ACC112 (cell line): ENCODE data around the gene SERPINB12.

Experiments
- H2AFZ ChIP-seq: fragments of 200-600 bp; sonication (generic); one replicate; pipeline ENCODE4 v1.6.0; 2017; ENCODE audit warnings: antibody characterized with exemption, low read length; ENCODE audit not compliant: unreplicated experiment
- H3K27ac ChIP-seq: fragments of 200-600 bp; sonication (generic); 2 replicates; pipeline ENCODE4 v1.5.1; 2014; ENCODE audit warnings: low read depth, mild to moderate bottlenecking, antibody characterized with exemption, low read length, moderate library complexity
- H3K27me3 ChIP-seq: fragments of 200-600 bp; sonication (generic); 2 replicates; pipeline ENCODE4 v1.6.1; 2014; ENCODE audit warnings: mild to moderate bottlenecking, antibody characterized with exemption, low read length, moderate library complexity, mixed read lengths; ENCODE audit not compliant: insufficient read depth
- H3K36me3 ChIP-seq: fragments of 200-600 bp; sonication (generic); 2 replicates; pipeline ENCODE4 v1.6.1; 2016; ENCODE audit warnings: mild to moderate bottlenecking, antibody characterized with exemption, low read length, moderate library complexity, mixed read lengths; ENCODE audit not compliant: insufficient read depth
- H3K4me1 ChIP-seq: fragments of 200-600 bp; sonication (generic); one replicate; pipeline ENCODE4 v1.6.1; 2016; ENCODE audit warnings: low read length, mixed read lengths; ENCODE audit not compliant: insufficient read depth, unreplicated experiment, control insufficient read depth
- H3K4me3 ChIP-seq: fragments of 200-600 bp; sonication (generic); 2 replicates; pipeline ENCODE4 v1.5.1; 2014; ENCODE audit warnings: mild to moderate bottlenecking, low read depth, low read length
- H3K79me2 ChIP-seq: fragments of 200-600 bp; sonication (generic); one replicate; pipeline ENCODE4 v1.6.0; 2016; ENCODE audit warnings: low read length; ENCODE audit not compliant: control insufficient read depth, unreplicated experiment, insufficient read depth

SERPINB12 gene

GRCh38 chr18:63550068-63550467, 7.9 kb downstream of the SERPINB12 start:
- no peaks in the 10 kb centered on the region for H3K79me2 ChIP-seq
- H3K4me1 ChIP-seq = peaks cover 10% of the 10 kb centered on the region
- H3K4me3 ChIP-seq = no peak overlapping the region
- H2AFZ ChIP-seq = no peak overlapping the region
- no peaks in the 10 kb centered on the region for H3K36me3 ChIP-seq
- H3K27ac ChIP-seq = no peak overlapping the region
- H3K27me3 ChIP-seq = no peaks in the 10 kb centered on the region

DNA sequence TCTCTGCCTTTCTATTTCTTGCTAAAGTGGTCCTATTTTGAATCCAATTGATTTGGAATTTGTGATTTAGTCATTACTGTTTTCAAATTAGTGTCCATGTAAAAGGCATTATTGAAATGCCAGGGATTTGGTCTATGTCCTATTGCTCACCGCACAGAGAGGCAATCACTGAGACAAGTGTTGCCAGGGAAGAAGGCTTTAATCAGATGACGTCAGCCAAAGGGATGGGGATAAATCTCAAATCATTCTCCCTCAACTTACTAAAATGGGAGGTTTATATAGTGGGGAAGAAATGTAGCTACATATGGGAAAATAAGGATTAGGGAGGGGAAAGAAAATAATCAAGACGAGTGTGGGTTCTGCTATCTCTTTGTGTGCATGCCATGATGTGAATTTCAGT, 9.6 kb downstream of the SERPINB12 start:
- Histone ChIP-seq H2AFZ (no peak overlapping the region), H3K27me3 (no peaks in the 10 kb centered on the region), H3K27ac (no peak overlapping the region), H3K79me2 (no peaks in the 10 kb centered on the region), H3K4me1 (peaks cover 10% of the 10 kb centered on the region), H3K4me3 (no peak overlapping the region), H3K36me3 (no peaks in the 10 kb centered on the region)

DNA sequence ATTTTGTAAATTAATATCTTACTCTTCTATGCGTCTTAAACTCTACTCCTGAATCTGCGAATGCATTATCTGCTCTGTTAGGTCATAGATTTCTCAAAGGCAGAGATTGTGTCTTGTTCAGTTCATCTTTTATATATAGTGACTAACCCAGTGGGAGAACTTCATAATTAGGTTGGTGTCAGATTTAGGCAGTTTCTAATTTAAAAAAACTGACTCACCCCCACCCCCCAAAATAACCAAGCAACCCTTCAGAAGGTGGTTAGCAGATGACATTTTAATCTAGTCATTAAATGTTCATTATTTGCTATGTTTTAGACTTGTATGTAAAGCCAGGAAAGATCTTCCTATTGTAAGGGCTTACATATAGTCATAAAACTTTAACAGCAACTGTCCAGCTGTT, 10.4 kb downstream of the SERPINB12 start:
- no peak overlapping the region for H2AFZ ChIP-seq

GRCh38 chr18:63553081-63553480, 10.9 kb downstream of the SERPINB12 start:
- no peak overlapping the region for H2AFZ ChIP-seq
- no peaks in the 10 kb centered on the region for H3K36me3 ChIP-seq
- no peaks in the 10 kb centered on the region for H3K27me3 ChIP-seq
- no peaks in the 10 kb centered on the region for H3K79me2 ChIP-seq
- H3K4me3 ChIP-seq = no peak overlapping the region
- peak overlapping the region; percentile 38 for H3K27ac ChIP-seq
- peaks cover 10% of the 10 kb centered on the region for H3K4me1 ChIP-seq

More for the DNA sequence above, 10.4 kb downstream of the SERPINB12 start:
- Histone ChIP-seq H3K4me3 (no peak overlapping the region), H3K4me1 (peaks cover 10% of the 10 kb centered on the region), H3K27me3 (no peaks in the 10 kb centered on the region), H3K27ac (peak overlapping the region; percentile 38), H3K36me3 (no peaks in the 10 kb centered on the region), H3K79me2 (no peaks in the 10 kb centered on the region)

GRCh38 chr18:63559567-63560491, 17.7 kb downstream of the SERPINB12 start:
- no peaks in the 10 kb centered on the region for H3K36me3 ChIP-seq
- H3K4me1 ChIP-seq = no peaks in the 10 kb centered on the region
- H3K27me3 ChIP-seq = no peaks in the 10 kb centered on the region
- H3K79me2 ChIP-seq = no peaks in the 10 kb centered on the region
- H3K4me3 ChIP-seq = no peak overlapping the region
- H2AFZ ChIP-seq = no peak overlapping the region
- no peak overlapping the region for H3K27ac ChIP-seq

- no peak overlapping the region for H2AFZ ChIP-seq
- no peaks in the 10 kb centered on the region for H3K4me1 ChIP-seq
- no peak overlapping the region for H3K4me3 ChIP-seq
- H3K27ac ChIP-seq = no peak overlapping the region
- no peaks in the 10 kb centered on the region for H3K79me2 ChIP-seq
- no peaks in the 10 kb centered on the region for H3K36me3 ChIP-seq
- H3K27me3 ChIP-seq = peaks cover 5% of the 10 kb centered on the region
These were observed 20.1 kb downstream of the SERPINB12 start for GRCh38 chr18:63562284-63562683.

DNA sequence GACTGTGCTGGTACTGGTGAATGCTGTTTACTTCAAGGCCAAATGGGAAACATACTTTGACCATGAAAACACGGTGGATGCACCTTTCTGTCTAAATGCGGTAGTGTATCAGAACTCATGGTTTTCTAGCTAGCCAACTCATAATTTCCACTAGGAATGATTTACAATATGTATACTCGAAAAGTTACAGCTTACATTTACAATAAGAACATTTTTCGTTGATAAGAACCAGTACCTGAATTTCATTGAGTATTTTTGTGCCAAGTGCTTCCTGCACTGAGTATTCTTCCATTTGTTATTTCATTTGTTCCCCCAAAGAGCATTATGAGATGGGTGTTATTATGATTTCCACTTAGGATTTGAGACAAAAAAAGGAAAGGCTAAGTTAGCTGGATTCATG, 21.9 kb downstream of the SERPINB12 start:
- H3K4me1 ChIP-seq = no peaks in the 10 kb centered on the region
- H3K36me3 ChIP-seq = no peaks in the 10 kb centered on the region
- no peak overlapping the region for H2AFZ ChIP-seq

GRCh38 chr18:63564561-63564960, 22.4 kb downstream of the SERPINB12 start:
- Histone ChIP-seq H3K27me3 (peaks cover 5% of the 10 kb centered on the region), H3K4me3 (no peak overlapping the region), H3K4me1 (no peaks in the 10 kb centered on the region), H2AFZ (no peak overlapping the region), H3K79me2 (no peaks in the 10 kb centered on the region), H3K27ac (no peak overlapping the region), H3K36me3 (no peaks in the 10 kb centered on the region)

More for the DNA sequence above, 21.9 kb downstream of the SERPINB12 start:
- Histone ChIP-seq H3K27ac (no peak overlapping the region), H3K27me3 (peaks cover 5% of the 10 kb centered on the region), H3K79me2 (no peaks in the 10 kb centered on the region), H3K4me3 (no peak overlapping the region)

DNA sequence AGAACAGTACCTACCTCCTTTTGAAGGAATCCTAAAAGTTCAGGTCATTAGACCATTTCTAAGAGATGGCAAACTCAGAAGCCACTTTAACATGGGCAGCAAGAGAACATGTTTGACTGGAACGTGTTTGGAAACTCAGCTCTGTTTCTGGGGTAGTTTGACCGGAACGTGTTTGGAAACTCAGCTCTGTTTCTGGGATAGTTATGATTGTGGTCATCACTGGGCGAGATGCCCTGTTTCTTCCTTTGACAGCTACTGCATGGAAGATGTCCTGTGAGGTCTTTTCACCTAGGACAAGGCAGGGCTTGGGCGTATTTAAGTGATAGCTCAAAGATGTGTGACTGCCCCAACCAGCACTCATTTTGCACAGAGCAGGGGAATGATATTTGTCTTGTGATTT, 25.1 kb downstream of the SERPINB12 start:
- H2AFZ ChIP-seq = no peak overlapping the region
- peaks cover 9% of the 10 kb centered on the region for H3K27me3 ChIP-seq
- no peaks in the 10 kb centered on the region for H3K79me2 ChIP-seq
- H3K4me3 ChIP-seq = no peak overlapping the region
- H3K36me3 ChIP-seq = no peaks in the 10 kb centered on the region
- H3K27ac ChIP-seq = no peak overlapping the region
- H3K4me1 ChIP-seq = no peaks in the 10 kb centered on the region

DNA sequence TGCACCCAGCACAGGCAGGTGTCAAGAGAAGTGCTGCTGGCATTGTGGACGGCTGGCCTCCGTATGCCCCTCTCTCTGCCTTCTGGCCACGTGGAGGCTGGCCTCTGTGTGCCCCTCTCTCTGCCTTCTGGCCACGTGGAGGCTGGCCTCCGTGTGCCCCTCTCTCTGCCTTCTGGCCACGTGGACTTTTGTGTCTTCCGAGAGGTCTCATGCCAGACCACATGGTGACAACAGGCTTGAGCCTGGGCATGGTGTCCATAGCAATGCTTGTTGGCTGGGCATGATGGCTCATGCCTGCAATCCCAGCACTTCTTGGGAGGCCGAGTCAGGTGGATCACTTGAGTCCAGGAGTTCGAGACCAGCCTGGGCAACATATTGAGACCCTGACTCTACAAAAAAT, 25.7 kb downstream of the SERPINB12 start:
- Histone ChIP-seq H3K27ac (no peak overlapping the region), H3K79me2 (no peaks in the 10 kb centered on the region), H3K27me3 (peaks cover 9% of the 10 kb centered on the region), H3K36me3 (no peaks in the 10 kb centered on the region), H2AFZ (no peak overlapping the region), H3K4me3 (no peak overlapping the region), H3K4me1 (no peaks in the 10 kb centered on the region)

DNA sequence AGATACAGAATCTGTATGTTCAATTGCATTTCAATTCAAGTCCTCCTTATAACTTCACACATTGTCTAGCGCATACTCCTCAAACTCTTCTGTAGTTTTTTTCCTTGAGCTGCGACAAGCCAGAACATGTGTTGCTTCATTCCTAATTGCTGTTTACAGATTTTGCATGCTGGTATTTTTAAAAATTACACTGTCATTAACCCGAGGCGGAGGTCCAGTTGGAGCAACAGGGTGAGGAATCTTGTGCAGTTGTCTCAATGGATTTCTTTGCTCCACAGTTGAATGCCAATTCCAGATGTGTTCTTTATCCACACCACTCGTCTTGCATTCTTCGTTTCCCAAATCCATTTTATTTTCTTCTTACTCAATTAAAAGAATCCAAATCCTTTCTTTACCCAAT, 28.6 kb downstream of the SERPINB12 start:
- Histone ChIP-seq H3K79me2 (no peaks in the 10 kb centered on the region), H2AFZ (no peak overlapping the region), H3K4me1 (no peaks in the 10 kb centered on the region), H3K36me3 (no peaks in the 10 kb centered on the region), H3K27ac (no peak overlapping the region), H3K4me3 (no peak overlapping the region), H3K27me3 (peaks cover 4% of the 10 kb centered on the region)
